Measurements from ENCODE around the gene AK8.

Gene AK8

GRCh38 chr9:132681561-132681960 lies 196.5 kb downstream of the AK8 start:
- no peak for TF ChIP-seq CTCF (IDR thresholded peaks at IDR 0.05; ENCODE audit: extremely low read depth, missing control alignments)
- DNase-seq (ENCODE audit: low spot score): no peak

- TF ChIP-seq CTCF (IDR thresholded peaks at IDR 0.05; ENCODE audit: extremely low read depth, missing control alignments): no peak
- peak; percentile 16 for DNase-seq (ENCODE audit: low spot score)
These were observed 198.0 kb downstream of the AK8 start for GRCh38 chr9:132679946-132680625.

- TF ChIP-seq CTCF (IDR thresholded peaks at IDR 0.05; ENCODE audit: extremely low read depth, missing control alignments): no peak
- DNase-seq (ENCODE audit: low spot score): no peak
These were observed 200.1 kb downstream of the AK8 start for GRCh38 chr9:132677976-132678375.

All from GM20000 (cell line).